Glutamatergic neuron (in vitro differentiated cells): Measurements from ENCODE around the gene VAMP5. TPM values are rescaled to one million over a fixed set of nuclear protein-coding genes. Genes with fewer than 3 reads are reported as not detected.
A peak's percentile ranks its signal among the peaks of the same experiment; 100 is the strongest.

Experiments
- DNase-seq: peaks from one replicate; pipeline ENCODE4 v3.0.0; 2022
- H3K27ac Mint-ChIP-seq: one replicate; pipeline ENCODE4 v1.8.0; 2020; ENCODE audit warnings: mild to moderate bottlenecking, mixed read lengths, inconsistent platforms; ENCODE audit not compliant: unreplicated experiment
- H3K27me3 Mint-ChIP-seq: one replicate; pipeline ENCODE4 v1.8.0; 2020; ENCODE audit warnings: mild to moderate bottlenecking, moderate library complexity, mixed read lengths, inconsistent platforms; ENCODE audit not compliant: unreplicated experiment
- H3K36me3 Mint-ChIP-seq: one replicate; pipeline ENCODE4 v1.8.0; 2020; ENCODE audit warnings: mild to moderate bottlenecking, mixed read lengths, inconsistent platforms; ENCODE audit not compliant: unreplicated experiment
- H3K4me1 Mint-ChIP-seq: one replicate; pipeline ENCODE4 v1.8.0; 2020; ENCODE audit warnings: mild to moderate bottlenecking, low read depth, mixed read lengths, inconsistent platforms; ENCODE audit not compliant: unreplicated experiment
- H3K4me3 Mint-ChIP-seq: one replicate; pipeline ENCODE4 v1.8.0; 2020; ENCODE audit warnings: mild to moderate bottlenecking, mixed read lengths, inconsistent platforms; ENCODE audit not compliant: unreplicated experiment
- H3K9me3 Mint-ChIP-seq: one replicate; pipeline ENCODE4 v1.8.0; 2020; ENCODE audit warnings: mild to moderate bottlenecking, moderate library complexity, mixed read lengths, inconsistent platforms; ENCODE audit not compliant: unreplicated experiment
- total RNA-seq: library from RNA; stranded (reverse); fragmentation: NEBNext Ultra II Directional; extraction: Animal tissue kit (Norgen Biotek cat#: 25700); gene quantifications from one replicate; pipeline ENCODE4 v1.2.1, GENCODE V29; 2021; ENCODE audit not compliant: unreplicated experiment
- TF ChIP-seq, protein P1 (sequence below): fragments of 200-600 bp; sonication (generic); IDR thresholded peaks from one replicate; pipeline ENCODE4 v1.5.0; 2021; ENCODE audit not compliant: partially characterized antibody, unreplicated experiment

VAMP5 gene
- total RNA-seq, 1 donor from 2014 or later = 1.4 TPM

DNA sequence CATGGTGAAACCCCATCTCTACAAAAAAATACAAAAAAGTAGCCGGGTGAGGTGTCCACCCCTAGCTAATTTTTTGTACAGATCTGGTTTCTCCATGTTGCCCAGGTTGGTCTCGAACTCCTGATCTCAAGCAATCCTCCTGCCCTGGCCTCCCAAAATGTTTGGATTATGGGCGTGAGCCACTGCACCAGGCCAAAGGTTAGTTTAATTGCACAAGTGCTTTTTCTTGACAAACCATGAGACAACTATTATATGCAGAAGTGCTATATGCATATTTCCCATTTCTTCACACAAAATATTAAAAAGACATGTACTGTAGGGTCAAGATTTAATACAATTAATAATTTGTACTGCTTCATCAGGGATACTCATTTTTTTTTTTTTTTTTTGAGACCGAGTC is 18.0 kb upstream of the VAMP5 start:
- no peak for DNase-seq
- TF ChIP-seq, protein P1, sequence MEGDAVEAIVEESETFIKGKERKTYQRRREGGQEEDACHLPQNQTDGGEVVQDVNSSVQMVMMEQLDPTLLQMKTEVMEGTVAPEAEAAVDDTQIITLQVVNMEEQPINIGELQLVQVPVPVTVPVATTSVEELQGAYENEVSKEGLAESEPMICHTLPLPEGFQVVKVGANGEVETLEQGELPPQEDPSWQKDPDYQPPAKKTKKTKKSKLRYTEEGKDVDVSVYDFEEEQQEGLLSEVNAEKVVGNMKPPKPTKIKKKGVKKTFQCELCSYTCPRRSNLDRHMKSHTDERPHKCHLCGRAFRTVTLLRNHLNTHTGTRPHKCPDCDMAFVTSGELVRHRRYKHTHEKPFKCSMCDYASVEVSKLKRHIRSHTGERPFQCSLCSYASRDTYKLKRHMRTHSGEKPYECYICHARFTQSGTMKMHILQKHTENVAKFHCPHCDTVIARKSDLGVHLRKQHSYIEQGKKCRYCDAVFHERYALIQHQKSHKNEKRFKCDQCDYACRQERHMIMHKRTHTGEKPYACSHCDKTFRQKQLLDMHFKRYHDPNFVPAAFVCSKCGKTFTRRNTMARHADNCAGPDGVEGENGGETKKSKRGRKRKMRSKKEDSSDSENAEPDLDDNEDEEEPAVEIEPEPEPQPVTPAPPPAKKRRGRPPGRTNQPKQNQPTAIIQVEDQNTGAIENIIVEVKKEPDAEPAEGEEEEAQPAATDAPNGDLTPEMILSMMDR = no peak
- Mint-ChIP-seq H3K27me3 (peaks cover 8% of the 10 kb centered on the region), H3K27ac (no peak overlapping the region), H3K4me1 (no peaks in the 10 kb centered on the region), H3K4me3 (no peak overlapping the region), H3K36me3 (no peaks in the 10 kb centered on the region), H3K9me3 (peaks cover 5% of the 10 kb centered on the region)

DNA sequence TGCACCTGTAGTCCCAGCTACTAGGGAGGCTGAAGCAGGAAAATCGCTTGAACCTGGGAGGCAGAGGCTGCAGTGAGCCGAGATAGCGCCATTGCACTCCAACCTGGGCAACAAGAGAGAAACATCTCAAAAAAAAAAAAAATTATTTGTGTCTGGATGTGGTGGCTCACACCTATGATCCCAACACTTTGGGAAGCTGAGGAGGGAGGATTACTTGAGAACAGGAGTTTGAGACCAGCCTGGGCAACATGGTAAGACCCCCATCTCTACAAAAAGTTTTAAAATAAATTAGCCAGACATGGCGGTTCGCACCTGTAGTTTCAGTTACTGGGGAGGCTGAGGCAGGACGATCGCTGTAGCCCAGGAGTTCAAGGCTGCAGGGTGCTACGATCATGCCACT is 8.5 kb upstream of the VAMP5 start:
- Mint-ChIP-seq H3K9me3 (peaks cover 3% of the 10 kb centered on the region), H3K27me3 (peaks cover 5% of the 10 kb centered on the region), H3K27ac (no peak overlapping the region), H3K36me3 (no peaks in the 10 kb centered on the region), H3K4me1 (peaks cover 10% of the 10 kb centered on the region), H3K4me3 (no peak overlapping the region)
- TF ChIP-seq, protein P1 = no peak
- no peak for DNase-seq

DNA sequence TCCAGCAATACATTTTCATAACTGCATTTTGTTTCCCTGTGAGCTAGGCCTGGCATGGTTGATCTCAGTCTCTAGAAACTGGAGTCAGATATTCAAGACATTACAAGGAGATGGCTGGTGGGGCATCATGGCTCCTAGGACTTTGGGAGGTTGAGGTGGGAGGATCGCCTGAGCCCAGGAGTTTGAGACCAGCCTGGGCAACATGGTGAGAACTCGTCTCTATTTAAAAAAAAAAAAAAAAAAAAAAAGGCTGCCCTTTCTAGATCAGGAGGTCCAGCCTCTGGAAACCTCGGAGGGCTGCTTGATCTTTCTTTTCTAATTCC is 7.2 kb upstream of the VAMP5 start:
- Mint-ChIP-seq H3K27ac (no peak overlapping the region), H3K27me3 (peaks cover 7% of the 10 kb centered on the region), H3K4me3 (no peak overlapping the region), H3K9me3 (peaks cover 2% of the 10 kb centered on the region), H3K4me1 (peaks cover 10% of the 10 kb centered on the region), H3K36me3 (no peaks in the 10 kb centered on the region)
- TF ChIP-seq, protein P1 = no peak
- no peak for DNase-seq

DNA sequence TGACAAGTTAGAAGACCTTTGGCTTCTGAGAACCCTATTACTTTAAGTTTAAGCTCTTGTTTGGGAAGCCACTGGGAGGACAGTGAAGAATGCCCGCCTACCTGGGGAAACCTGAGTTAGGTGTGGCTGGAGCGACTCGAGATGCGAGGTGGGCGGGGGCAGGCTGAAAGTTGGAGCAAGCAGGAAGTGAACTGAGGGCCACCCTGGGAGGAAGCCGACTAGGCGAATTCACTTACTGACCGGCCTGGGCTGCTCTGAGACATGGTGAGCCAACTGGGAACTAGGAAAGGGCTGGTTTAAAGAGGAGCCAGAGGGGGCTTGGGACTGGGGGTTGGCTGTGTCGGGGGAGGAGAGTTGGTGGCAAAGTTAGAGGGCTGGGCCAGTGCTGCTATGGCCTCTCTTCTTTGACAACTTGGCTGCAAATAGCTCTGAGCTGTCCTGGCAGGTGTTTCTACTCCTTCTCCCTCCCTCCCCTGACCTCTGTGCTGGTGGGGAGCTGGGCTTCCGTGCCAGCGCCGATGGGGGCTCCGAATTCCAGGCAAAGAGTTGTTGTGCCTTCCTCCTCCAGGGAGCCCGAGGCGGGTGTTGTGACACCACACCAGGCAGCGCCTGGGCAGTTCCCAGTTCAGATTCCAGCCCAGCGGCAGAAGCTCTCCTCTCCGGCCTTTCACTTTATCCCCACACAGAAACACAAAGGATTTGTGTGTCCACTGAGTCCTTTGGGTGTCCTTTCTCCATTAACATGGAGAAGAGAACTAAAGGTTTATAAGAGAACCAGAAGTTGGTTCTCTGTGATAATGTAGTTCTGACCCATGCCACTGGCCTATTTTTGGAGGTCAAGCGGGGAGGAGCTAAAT is 6.6 kb upstream of the VAMP5 start, which contains the start of gene VAMP8:
TSS of gene VAMP8 (plus strand) at position 201 of the 857 bp plus-strand sequence. CDS start at position 262, 61 bp downstream.
- Mint-ChIP-seq H3K27me3 (peaks cover 6% of the 10 kb centered on the region), H3K27ac (peak within 1 kb of the TSS; percentile 64), H3K4me3 (no peak within 1 kb of the TSS), H3K9me3 (peaks cover 2% of the 10 kb centered on the region), H3K36me3 (no peaks in the 10 kb centered on the region), H3K4me1 (peaks cover 10% of the 10 kb centered on the region)
- TF ChIP-seq, protein P1 = no peak
- DNase-seq = no peak
